Stimulated activated CD4-positive, alpha-beta T cell treated with anti-CD3 and anti-CD28 coated beads, Interleukin-15, amount 100 ng/mL, for 1 hour (primary cell): Measurements from ENCODE around the gene ARHGAP18.

Source experiments
- DNase-seq, 2 donors: peaks; one replicate each; pipeline ENCODE4 v3.0.0-alpha.2; 2020; ENCODE audit warnings: low read depth in 1 of 2, low spot score in 1 of 2

Gene ARHGAP18

DNA sequence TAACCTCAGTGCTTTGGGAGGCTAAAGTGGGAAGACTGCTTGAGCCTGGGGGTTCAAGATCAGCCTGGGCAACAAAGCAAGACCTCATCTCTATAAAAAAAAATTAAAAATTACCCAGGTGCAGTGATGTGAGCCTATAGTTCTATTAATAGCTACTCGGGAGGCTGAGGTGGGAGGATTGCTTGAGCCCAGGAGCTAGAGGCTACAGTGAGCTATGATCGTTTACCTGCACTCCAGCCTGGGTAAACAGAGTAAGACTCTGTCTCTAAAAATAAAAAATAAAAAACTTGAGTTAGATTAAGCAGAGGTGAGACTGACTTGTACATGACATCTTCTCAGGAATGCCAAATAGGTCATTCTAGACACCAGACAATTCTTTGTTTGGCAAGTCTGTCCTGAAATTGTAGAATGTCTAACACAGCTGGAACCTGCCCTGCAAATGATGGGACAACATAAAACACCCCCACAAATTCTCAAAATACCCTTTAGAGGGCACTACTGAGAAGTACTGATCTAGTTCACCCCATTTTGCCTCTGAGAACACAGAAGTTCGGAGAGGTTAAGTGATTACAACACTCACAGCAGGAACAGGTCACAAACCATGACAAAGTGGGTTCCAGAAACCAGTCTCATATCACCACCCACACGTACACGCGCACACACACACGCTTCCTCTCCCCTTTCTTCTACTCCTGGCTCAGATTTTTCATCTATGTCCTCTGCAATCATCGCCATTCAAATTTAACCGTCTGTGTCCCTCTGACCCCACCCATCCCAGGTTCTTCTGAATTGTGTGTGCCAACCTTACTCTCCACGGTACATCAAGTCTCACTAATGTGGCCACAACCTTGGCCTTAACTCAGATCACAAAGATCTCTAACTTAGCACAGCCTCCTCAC, 38.3 kb downstream of the ARHGAP18 start:
- DNase-seq, result peak; percentile 11 to 39

DNA sequence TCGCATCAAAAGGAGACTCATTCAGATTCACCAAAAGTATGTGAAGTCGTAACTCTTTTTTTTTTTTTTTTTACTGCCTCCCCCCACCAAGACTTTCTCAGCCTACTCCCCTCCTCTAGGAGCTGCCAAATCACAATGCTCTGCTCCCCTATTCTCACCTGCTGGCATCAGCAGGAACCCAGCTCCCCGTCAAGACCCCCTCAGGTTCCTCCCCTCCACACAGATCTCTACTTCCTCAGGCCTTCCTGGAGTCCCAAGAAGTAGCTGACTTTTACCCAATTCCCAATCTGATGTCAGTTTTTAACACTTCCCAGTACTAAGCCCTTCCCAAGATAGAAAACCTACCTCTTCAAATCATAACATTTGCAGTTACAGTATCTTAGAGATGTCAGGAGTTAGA, 39.3 kb downstream of the ARHGAP18 start:
- no peak for DNase-seq

GRCh38 chr6:129667621-129668020, 42.4 kb downstream of the ARHGAP18 start:
- no peak for DNase-seq

GRCh38 chr6:129667034-129667433, 42.9 kb downstream of the ARHGAP18 start:
- no peak for DNase-seq

GRCh38 chr6:129665555-129665954, 44.4 kb downstream of the ARHGAP18 start:
- no peak for DNase-seq

DNA sequence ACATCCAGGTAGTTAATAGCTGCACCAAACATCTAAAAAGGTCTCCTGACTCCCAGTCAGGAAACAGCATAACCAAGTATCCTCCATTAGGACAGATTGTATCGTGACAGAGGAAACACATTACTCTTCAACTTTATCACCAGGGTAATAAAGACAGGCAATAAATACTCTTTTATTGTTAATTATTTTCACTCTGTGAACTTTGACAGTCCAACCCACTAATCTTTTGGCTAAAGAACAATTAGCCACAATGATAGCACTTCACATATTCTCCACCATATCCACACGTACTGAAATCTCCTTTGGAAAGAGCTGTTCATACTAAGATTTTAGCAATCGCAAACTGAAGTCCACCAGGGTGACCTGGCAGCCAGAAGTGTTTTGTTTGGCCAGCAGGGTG, 46.4 kb downstream of the ARHGAP18 start:
- DNase-seq, result no peak

DNA sequence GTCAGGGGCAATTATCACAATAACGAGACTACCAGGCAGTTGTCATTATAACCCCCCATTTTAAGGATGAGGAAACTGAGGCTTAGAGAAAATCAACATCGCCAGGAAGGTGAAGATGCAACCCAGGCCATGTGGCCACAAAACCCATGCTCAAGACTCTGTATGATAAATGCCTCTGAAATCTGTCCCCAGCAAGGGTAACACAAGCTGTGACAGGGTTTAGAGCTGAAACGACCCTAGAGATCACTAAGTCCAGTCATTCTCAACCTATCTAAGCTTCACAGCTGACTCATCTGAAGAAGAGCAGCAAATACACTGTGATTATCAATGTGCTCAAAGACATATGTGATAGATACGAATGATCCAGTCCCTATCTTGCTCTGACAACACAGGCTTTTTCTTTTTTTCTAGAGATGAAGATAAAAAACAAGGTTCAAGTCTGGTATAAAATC, 47.0 kb downstream of the ARHGAP18 start:
- no peak for DNase-seq

GRCh38 chr6:129662406-129662766, 47.6 kb downstream of the ARHGAP18 start:
- DNase-seq, result no peak

GRCh38 chr6:129661536-129662405, 48.2 kb downstream of the ARHGAP18 start:
- DNase-seq, result no peak

GRCh38 chr6:129660346-129660676, 49.7 kb downstream of the ARHGAP18 start:
- no peak for DNase-seq

GRCh38 chr6:129659590-129660345, 50.2 kb downstream of the ARHGAP18 start:
- no peak for DNase-seq

DNA sequence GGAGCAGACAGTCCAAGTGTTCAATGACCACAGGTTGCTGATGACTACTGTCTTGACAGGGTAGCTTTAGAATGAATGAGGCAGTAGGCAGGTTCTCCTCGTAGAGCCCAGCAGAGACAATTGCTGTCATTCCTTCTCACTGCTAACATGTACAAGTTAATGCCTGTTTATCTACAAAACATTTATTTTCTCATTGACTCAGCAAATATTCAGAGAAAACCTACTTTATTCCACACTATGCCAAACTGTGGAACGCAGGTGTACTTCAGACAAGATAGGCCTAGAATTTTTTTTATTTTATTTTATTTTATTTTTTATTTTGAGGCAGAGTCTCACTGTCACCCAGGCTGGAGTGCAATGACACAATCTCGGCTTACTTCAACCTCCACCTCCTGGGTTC, 50.8 kb downstream of the ARHGAP18 start:
- no peak for DNase-seq

DNA sequence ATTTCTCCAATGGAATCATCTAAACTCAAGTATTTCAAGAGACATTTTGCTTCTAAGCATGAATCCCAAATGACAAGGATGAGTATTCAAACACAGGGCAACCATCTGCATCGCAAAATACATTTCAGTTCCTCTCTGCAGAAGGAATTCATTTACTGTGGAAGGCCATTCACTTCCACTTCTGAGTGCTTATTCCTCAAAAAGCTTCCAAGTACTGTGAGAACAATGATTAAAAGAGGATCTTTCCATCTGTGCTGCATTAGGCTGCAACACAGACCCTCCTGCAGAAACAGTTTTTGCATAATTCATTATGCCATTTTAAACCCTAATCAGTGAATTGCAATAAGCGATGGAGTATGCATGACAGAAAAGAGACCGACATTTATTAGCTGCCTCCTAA, 52.5 kb downstream of the ARHGAP18 start:
- DNase-seq, result no peak

- no peak for DNase-seq
Observed at GRCh38 chr6:129655334-129655733, 54.6 kb downstream of the ARHGAP18 start.

- no peak for DNase-seq
Observed at GRCh38 chr6:129653746-129654145, 56.2 kb downstream of the ARHGAP18 start.

DNA sequence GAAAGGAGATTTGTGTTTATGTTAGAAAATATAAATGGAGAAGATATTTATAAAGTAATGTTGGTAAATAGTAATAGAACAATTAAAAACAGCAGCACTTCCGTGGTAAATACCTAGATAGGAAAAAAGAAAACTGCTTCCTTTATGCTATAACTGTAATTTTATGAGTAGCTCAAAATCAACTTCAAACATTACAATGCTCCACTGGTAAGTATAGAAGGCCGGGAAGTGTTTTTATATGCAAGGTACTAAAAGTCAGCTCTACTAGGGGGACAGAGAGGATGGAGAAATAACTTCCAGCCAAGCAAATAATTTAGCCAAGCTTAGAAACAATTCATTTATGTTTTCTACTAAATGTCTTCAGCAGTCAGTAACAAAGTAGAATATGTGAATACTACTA, 56.7 kb downstream of the ARHGAP18 start:
- no peak for DNase-seq

GRCh38 chr6:129651291-129651691, 58.7 kb downstream of the ARHGAP18 start:
- DNase-seq, result no peak

- DNase-seq, result no peak
Observed at GRCh38 chr6:129648819-129649491, 61.0 kb downstream of the ARHGAP18 start.

DNA sequence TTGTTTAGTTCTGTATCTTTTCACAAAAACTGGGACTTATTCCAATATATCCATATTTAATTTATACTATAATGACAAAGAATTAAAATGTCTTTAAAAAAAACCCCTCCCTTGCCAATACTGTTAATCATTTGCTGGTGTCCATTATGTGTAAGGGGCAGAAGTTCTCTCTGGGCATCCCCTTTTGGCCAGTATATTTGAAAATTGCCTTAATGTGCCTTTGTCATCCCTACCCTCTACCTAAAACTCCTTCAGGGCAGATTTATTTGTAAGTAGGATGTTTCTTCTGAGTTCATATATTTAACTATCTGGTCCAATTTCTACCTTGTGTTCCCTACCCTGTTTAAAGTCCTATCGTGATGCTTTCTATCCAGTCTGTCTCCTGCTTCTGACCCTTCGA, 62.9 kb downstream of the ARHGAP18 start:
- DNase-seq, result no peak

DNA sequence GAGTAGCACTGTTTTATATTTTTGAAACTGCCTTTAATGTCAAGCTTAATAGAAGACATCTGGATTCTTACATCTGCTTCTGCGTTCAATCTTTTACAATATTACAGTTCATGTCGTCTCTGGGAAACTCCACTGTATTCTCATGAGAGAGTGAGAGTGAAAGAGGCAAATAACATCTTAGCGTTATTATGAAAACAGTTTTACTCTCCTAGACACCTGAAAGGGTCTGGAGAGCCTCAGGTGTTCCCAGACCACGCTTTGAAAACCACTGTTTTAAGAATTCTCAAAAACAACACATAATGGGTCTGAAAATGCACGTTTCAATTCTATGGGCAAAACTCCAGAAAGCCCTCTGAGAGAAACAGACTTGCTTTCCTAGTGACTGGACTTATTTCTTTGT, 63.3 kb downstream of the ARHGAP18 start:
- no peak for DNase-seq
